ENCODE measurements around the gene COL7A1.

COL7A1 gene

GRCh38 chr3:48617559-48617958 is 22.4 kb upstream of the COL7A1 start:
- no peak for DNase-seq

DNA sequence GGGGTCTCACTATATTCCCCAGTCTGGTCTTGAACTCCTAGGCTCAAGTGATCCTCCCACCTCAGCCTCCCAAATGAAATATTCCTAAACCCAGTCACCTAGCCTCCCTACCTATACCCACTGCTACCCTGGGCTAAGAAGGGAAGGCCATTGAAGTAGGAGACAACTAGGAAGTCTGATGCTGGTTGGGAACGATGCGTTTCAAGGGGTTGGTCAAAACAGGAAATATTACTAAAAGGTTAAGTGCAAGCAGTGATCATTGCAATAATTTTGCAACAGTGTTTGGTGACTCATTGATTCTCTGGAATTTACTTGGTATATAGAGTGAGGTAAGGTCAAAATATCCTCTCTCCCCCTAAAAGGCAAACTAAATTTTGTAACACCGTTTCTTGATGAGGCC is 18.9 kb upstream of the COL7A1 start:
- DNase-seq: no peak

GRCh38 chr3:48612309-48612708 is 17.2 kb upstream of the COL7A1 start:
- no peak for DNase-seq

GRCh38 chr3:48609088-48610005 is 14.2 kb upstream of the COL7A1 start, which contains the start of gene UQCRC1:
Gene UQCRC1, minus strand, starts transcription at chr3:48609646. Its CDS starts 26 bp downstream, at chr3:48609620.
- DNase-seq: peak; percentile 90

DNA sequence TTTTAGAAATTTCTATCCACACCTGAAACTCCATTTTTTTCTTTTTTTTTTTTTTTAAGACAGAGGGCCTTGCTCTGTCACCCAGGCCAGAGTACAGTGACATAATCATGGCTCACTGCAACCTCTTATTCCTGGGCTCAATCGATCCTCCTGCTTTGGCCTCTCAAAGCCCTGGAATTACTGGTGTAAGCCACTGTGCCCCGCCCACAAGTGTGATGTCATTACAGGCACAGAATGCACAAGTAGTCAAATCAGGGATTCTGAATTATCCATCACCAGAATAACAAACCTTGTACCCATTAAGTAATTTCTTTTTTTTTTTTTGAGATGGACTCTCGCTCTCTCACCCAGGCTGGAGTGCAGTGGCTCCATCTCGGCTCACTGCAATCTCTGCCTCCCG is 12.4 kb upstream of the COL7A1 start:
- DNase-seq: no peak

DNA sequence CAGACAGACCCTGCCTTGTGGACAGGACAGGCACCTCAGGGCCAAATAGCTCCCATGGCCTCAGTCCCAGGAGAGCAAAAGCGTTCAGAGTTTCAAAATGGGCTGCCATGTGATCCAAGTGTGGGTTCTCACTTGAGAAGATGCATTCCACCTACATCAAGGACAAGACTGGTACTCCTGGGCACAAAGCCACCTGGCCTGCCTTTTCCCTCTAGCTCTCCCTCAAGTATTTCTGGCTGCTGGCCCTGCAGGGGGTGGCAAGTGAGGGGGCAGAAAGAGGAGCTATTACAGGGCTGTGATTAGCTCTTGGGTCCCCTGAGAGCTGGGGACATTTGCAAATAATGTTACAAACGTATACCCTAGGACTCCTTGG is 6.5 kb upstream of the COL7A1 start:
- DNase-seq: no peak

DNA sequence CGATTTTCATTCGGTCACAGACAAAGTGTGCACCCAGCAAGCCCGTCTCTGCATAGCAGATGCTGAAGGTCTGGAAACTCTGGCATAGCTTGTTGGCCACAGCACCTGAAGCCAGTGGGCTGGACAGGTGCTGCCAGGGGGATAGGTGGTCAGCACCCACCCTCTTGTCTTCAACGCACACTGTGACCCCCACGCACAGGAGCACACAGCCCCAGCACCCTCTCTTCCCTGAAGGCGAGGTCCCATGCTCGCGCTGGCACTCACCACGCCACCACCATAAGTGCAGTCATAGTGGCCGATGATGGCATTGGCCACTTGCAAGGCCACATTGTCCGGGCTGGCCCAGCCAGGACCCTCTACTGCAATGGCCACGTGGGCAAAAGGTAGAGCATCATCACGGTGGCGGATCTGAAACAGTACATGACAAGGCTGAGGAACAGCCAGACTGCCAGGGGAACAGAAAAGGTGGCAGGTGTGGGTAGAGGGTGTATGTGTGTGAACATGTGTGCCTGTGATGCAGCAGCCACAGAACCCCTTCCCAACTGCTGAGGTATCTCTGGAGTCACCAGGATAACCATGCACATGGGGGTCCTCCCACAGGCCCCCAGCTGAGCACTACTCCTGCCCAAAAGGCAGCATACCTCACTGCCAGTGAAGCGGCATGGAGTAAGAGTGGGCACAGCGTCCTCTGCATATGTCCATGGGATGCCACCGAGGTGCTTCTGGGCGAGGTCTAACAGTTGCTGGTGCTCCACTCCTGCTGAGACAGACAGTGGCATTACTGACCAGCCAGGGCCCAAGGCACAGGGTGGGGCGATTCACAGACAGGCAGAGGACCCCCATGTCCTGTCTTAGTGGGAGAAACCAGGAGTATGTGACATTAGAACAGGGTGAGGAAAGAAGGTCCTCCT is 5.8 kb upstream of the COL7A1 start:
- DNase-seq: no peak

DNA sequence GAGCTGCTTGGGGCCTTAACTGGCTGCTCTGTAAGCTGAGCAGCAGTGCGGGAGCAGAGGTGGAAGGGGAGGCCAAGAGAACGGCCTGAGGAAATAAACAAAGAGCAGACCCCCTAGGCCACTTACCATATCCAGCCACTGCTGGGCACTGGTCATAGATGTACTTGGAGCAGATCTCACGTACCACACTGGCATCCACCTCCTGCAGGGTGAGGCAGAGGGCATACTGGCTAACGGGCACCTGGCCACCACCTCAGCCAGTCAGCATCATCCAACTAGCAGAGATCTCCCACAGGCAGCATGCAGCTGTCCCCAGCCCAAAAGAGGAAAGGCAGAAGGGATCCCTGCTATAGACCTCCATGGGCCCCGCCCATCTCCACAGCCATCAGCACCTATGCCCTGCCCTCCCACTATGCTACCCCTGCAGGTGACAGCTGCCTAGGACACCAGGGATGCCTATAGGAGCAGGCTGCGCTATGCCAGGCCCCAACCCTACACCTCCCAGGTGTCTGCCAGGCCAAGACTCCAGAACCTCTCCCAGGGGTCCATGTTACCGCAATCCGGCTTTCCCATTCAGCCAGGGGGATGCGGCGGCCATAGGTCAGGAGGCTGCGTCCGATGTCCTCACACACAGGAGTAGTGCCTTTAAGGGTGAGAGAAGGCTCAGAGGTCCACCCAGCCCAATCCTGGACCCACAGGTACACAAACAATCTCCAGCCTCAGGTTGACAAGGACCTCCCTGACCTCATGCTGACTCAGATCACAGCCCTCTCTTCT is 4.6 kb upstream of the COL7A1 start:
- DNase-seq: no peak

GRCh38 chr3:48599077-48599501 is 4.0 kb upstream of the COL7A1 start:
- no peak for DNase-seq

DNA sequence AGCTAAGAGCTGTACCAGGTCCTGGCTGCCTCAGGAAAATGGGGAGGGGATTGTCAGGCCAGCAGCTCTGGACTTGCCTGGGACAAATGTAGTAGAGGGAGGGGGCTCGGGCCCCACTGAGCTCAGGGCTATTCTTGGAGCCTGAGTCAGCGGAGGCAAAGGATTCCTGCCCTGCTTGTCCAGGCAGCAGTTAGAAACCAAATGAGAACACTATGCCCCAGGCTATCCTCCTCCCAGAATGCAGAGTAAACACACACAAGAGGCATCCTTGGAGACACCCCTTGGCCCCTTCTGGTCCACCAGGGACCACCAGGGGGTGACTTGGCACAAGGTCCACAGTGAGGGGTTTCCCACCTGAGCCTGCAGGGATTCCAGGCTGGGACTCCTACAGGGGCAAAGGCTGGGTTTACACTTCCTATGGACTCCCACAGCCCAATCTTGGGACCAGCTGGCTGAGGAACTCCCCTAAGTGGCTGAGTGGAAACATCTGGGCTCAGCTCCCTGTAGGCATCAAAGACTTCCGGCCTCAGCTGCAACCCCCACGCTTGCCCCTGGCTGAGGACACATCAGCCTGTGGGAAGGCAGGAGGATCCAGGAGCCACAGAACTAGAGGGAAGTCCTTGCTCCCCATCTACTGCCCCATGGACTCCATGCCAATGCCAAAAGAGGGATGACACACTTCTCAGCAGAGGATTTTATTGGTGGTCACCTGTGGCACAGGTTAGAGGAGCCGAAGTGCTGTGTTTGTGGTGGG is 3.4 kb upstream of the COL7A1 start:
- no peak for DNase-seq

DNA sequence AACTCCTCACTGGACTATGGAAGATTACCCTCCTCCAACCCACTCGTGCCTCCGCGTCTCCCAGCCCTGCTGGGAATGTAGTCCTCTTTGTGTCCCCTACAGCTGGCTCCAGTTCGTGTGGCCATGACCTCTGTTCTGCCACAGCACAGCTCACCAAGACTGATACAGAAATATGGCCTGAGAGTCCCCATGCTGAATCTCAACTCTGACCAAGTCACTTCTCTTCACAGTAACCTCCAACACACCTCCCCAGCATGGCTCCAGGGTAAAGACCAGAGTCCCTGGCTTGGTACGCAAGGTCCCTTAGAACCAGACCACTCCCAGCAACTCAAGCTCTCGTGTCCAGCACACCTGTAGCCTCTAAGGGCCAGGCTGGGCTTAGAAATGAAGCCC is 2.3 kb upstream of the COL7A1 start:
- no peak for DNase-seq

GRCh38 chr3:48596676-48597407 is 1.7 kb upstream of the COL7A1 start:
- no peak for DNase-seq

- DNase-seq: no peak
Measured at GRCh38 chr3:48596157-48596556, 1.0 kb upstream of the COL7A1 start.

DNA sequence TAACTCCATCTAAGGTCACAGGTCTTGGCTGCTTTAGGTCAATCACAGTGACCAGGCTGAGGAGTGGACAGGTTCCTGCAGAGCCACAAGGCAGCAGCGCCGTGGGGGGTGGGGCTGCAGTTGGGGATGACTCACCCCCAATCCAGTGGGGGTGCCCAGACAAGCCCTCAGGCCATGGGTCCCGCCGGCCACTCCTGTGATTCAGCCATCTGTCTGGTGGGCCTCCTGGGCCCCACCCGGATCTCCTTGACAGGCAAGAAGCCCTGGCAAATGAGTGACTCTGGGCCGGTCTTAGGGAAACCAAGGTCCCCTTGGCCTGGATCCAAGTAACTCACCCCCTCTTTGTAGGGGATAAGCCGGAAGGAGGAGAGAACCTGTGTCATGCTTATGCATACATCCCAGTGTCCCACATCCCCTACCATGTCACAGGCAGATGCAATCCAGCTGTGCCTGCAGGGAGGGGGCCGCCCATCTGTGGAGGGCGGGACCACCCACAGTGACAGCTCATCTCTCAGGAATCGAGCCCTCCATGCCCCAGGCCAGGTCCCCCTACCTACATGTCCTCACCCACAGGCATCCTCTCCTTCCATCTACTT is 495 bp upstream of the COL7A1 start:
- no peak for DNase-seq

- no peak for DNase-seq
Measured at GRCh38 chr3:48594417-48595049, 596 bp downstream of the COL7A1 start.

DNA sequence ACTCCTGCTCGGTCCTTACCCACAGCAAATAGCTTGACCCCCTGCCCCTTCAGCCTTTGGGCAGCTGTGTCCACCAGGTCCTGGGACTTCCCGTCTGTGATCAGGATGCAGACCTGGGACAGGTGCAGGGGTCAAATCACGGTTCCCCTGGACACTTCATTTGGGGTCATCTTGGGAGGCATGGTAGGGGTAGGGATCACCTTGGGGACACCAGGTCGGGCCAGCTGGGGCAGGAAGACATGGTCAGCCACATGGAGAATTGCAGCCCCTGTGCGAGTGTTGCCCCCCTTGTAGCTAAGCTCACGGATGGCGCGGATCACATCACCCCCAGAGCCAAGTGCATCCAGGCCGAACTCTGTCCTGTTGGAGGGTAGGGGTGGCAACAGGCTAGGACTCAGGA is 1.8 kb downstream of the COL7A1 start:
- no peak for DNase-seq

DNA sequence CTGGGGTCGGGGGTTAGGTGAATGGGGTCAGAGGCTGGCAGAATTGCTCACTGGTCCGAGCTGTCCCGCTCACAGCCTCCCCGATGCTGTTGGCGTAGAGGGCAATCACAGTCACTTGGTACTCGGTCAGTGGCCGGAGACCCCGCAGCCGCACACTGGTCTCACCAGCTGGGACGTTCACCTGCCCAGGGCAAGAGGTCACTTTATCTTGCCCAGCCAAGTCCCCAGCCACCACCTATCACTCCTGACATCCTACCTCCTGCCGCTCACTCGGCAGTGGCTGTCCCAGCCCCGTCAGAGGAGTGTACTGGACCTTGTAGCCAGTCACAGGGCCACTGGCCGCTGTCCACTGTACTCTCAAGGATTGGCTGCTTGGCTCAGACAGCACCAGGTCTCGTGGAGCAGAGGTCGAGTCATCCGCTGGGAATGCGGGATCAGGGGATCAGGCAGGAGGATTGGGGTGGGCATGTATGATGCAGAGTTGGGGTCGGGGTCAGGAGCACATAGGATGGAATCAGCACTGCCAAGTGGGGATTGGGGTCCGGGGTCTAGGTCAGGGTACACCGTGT is 2.5 kb downstream of the COL7A1 start:
- no peak for DNase-seq

GRCh38 chr3:48591886-48592518 is 3.1 kb downstream of the COL7A1 start:
- no peak for DNase-seq

DNA sequence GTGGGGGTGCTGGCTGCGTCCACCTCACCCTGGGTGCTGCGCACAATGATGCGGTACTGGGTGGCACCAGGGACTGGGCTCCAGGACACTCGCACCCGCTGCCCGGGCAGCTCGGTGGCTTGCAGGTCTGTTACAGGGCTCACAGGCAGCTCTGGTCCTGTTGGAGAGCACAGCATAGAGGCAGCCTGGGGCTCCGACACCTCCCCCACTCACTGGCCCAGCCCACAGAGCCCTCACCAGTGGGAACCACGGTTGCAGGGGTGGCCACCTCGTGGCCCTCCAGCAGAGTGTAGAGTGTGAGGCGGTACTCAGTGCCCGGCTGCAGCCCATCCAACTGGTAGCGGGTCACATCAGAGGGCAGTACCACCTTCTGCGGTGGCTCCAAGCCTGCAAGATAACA is 3.7 kb downstream of the COL7A1 start:
- DNase-seq: no peak

GRCh38 chr3:48588230-48588629 is 6.9 kb downstream of the COL7A1 start:
- no peak for DNase-seq

Measured in activated CD4-positive, alpha-beta T cell treated with anti-CD3 and anti-CD28 coated beads, Interleukin-2, amount 50 U/mL, for 1 hour (primary cell).